NB4 (cell line): ENCODE results near the gene DEAF1.

Source experiments
- DNase-seq: peaks from one replicate; pipeline ENCODE4 v3.0.0; 2010; ENCODE audit warnings: low read depth
- H3K4me3 ChIP-seq: one replicate; pipeline ENCODE4 v1.5.1; 2011; ENCODE audit warnings: mild to moderate bottlenecking, low read depth, low read length, moderate library complexity
- CTCF ChIP-seq: IDR thresholded peaks from one replicate; pipeline ENCODE4 v1.5.1; 2012; ENCODE audit warnings: low read depth, low read length
- MAX ChIP-seq: IDR thresholded peaks from 2 replicates; pipeline ENCODE4 v1.6.1; 2011; ENCODE audit warnings: low read depth, low read length
- MYC ChIP-seq: IDR thresholded peaks from 2 replicates; pipeline ENCODE4 v1.6.1; 2011; ENCODE audit warnings: low read depth, low read length
- POLR2A ChIP-seq: IDR thresholded peaks from 2 replicates; pipeline ENCODE4 v1.6.1; 2011; ENCODE audit warnings: mild to moderate bottlenecking; ENCODE audit not compliant: insufficient read length; ENCODE audit errors: extremely low read depth

The DEAF1 gene

DNA sequence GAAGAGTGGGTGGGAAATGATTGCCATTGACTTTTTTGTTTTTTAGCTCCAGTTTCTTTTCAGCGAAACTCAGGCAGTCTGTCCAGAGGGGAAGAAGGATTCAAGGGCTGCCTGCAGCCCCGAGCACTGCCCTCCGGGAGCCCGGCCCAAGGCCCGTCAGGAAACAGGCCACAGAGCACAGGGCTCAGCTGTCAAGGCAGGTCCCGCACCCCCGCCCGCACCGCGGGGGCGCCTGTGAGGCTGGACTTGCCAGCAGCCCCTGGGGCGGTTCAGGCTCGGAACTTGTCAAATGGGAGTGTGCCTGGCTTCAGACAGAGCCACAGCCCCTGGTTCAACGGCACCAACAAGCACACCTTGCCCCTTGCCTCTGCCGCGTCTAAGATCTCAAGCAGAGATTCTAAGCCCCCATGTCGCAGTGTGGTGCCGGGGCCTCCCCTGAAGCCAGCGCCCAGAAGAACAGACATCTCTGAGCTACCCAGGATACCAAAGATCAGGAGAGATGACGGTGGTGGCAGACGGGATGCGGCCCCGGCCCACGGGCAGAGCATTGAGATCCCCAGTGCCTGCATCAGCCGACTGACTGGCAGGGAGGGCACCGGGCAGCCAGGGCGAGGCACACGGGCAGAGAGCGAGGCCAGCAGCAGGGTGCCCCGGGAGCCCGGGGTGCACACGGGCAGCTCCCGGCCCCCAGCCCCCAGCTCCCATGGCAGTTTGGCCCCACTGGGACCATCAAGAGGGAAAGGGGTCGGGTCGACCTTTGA, 87.8 kb downstream of the DEAF1 start:
- no peak for DNase-seq
- H3K4me3 ChIP-seq: no peak overlapping the region
- TF ChIP-seq MAX (no peak), CTCF (no peak), MYC (no peak), POLR2A (no peak)

- no peak for DNase-seq
- no peak overlapping the region for H3K4me3 ChIP-seq
- TF ChIP-seq POLR2A (no peak), CTCF (no peak)
Observed at GRCh38 chr11:606245-606644, 88.8 kb downstream of the DEAF1 start.

GRCh38 chr11:605286-606129, 89.5 kb downstream of the DEAF1 start:
- no peak overlapping the region for H3K4me3 ChIP-seq
- TF ChIP-seq MYC: no peak
- TF ChIP-seq CTCF: no peak
- TF ChIP-seq POLR2A: no peak
- no peak for TF ChIP-seq MAX
- no peak for DNase-seq

DNA sequence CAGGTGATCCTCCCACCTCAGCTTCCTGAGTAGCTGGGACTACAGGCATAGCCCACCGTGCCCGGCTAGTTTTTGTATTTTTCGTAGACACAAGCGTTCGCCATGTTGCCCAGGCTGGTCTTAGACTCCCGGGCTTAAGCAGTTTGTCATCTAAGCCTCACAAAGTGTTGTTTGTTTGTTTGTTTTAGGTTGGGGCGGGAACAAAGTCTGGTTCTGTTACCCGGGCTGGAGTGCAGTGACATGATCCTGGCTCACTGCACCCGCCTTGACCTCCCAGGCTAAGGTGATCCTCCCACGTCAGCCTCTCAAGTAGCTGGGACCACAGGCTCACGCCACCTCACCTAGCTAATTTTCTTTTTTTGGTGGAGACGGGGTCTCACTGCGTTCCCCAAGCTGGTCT, 91.9 kb downstream of the DEAF1 start:
- TF ChIP-seq POLR2A (no peak), MYC (no peak), MAX (no peak), CTCF (no peak)
- no peak for DNase-seq
- H3K4me3 ChIP-seq: no peak overlapping the region

GRCh38 chr11:601573-602245, 93.3 kb downstream of the DEAF1 start:
- no peak overlapping the region for H3K4me3 ChIP-seq
- no peak for TF ChIP-seq MYC
- no peak for TF ChIP-seq CTCF
- TF ChIP-seq MAX: no peak
- TF ChIP-seq POLR2A: no peak
- DNase-seq: no peak
